ENCODE measurements around the gene LHX3. TPM values are rescaled to one million over a fixed set of nuclear protein-coding genes. Genes with fewer than 3 reads are reported as not detected.

LHX3 gene
- total and polyA plus RNA-seq, 2 of the 8 experiments (the other 6 are each of a cell fraction or from before 2014, with no cell fraction given) = 0.02 TPM; not detected in 1

DNA sequence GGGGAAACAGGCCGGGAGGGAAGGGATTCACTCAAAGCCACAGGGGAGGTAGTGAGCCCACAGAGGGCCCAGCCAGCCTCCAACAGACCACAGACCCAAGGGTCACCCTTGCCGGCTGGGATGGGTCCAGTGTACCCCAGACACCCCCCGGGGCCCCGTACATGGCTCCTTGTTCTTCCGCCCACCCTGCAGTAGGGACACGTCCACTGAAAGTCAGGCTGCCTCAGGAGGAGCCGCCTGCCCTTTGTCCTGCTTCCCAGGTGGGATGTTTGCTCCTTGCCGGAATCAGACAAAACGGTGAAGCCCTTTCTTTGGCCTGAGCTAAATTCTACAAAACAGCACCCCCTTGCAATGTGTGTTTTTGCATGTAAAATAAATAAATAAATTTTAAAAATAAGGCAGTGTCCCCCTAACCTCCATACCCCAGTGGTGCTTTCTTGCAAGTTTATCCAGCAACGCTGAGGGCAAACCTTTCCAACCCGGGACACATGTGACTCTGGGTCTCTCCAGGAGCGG, 25.8 kb downstream of the LHX3 start (continued):
- TF ChIP-seq HDAC2 (IDR thresholded peaks at IDR 0.05; ENCODE audit: borderline replicate concordance in 1 of 2, low read depth in 2 of 2, low read length in 2 of 2) = no peak
- TF ChIP-seq POLR2A (IDR thresholded peaks at IDR 0.05; ENCODE audit: control extremely low read depth in 1 of 2, low read depth in 2 of 2, low read length in 2 of 2) = no peak
- TF ChIP-seq NRF1 (IDR thresholded peaks at IDR 0.05; ENCODE audit: low read depth, low read length) = no peak
- no peak for TF ChIP-seq KDM4A (IDR thresholded peaks at IDR 0.05; ENCODE audit: low read depth, low read length, severe bottlenecking)
- TF ChIP-seq CHD2 (IDR thresholded peaks at IDR 0.05; ENCODE audit: low read length) = no peak

Measured in H1 (cell line).